Stimulated activated CD4-positive, alpha-beta T cell treated with anti-CD3 and anti-CD28 coated beads, Interleukin-1b, Interleukin-23, amount 100 ng/mL, for 4 hours (primary cell): Measurements from ENCODE around the gene CAMTA1.

ENCODE experiments used
- DNase-seq, 2 donors: peaks; one replicate each; pipeline ENCODE4 v3.0.0-alpha.2; 2020; ENCODE audit warnings: low read depth in 2 of 2

CAMTA1 gene

DNA sequence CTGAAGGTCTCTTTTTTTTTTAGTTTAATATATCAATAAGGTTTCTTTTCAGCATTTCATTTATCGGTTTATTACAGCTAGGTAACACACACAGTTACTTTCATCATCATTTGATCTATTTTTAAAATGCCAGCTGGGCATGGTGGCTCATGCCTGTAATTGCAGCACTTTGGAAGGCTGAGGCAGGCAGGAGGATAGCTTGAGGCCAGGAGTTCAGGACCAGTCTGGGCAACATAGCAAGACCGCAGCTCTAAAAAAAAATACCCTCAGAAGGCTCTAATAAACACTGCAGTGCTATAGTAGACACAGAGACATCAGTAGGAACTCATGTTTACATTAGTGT is 937.4 kb downstream of the CAMTA1 start:
- no peak for DNase-seq

DNA sequence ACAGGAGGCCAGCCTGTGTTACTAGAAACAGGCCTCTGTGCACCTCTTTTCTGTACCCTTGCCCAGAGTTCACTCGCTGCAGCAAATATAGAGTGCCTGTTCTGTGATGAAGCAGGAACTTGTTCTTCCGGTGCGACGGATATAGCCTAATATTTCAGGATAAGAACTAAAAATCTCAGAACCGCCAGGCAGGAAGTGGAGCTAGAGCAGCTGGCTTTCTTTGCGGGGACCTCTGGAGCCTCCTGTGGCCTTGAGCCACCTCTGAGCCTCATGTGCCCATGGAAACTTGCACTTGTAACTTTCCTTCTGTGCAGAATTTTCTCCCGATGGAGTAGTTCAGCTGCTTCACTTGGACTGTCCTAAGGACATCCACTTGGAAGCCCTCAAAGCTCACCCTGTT is 941.4 kb downstream of the CAMTA1 start:
- no peak for DNase-seq

DNA sequence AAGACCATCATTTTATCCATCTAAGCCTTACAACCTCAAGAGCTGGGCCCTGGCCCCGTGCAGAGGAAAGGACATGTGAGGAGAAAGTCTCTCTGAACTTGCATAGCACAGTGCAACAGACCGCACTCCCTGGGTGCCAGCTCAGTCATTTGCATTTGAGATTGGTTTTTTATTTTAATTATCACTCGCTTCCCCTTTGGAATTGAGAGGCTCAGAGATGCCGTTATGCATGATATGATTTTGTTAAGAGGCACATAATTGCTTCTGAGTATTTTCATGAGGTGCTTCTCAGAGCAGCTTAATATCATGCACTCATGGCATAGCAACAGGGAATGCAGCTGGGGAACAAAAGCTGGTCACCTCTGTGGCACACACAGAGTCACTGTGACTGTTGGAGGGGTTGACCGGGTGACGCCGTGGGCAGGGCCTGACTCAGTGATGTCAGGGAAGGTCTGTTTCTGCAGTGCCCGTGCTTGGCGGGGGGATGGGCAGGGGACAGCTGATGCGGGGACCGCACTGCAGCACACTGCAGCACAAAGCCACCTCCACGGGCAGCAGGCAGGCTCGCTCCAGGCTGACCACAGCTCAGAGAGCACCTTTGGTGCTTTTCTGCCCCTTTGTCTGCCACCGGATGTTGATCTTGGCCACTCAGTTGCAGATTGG is 942.7 kb downstream of the CAMTA1 start:
- no peak for DNase-seq

DNA sequence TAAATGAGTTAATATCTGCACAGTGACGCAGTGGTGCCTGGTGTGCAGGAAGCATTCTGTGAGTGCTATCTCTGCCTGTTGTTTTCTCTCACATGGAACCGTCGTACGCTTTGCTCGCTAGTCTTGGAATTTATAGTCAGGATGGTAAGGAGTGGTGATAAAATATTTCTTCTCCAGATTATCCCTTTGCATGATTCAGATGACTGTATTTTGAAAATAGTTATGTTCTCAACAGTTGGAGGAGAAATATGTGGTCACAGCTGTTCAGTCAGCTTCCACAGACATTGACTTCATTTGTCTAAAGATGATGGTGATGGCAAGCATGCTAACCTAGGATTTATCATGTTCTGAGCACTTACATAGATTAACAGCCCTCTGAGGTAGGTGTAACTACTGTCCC is 944.5 kb downstream of the CAMTA1 start:
- DNase-seq: no peak

DNA sequence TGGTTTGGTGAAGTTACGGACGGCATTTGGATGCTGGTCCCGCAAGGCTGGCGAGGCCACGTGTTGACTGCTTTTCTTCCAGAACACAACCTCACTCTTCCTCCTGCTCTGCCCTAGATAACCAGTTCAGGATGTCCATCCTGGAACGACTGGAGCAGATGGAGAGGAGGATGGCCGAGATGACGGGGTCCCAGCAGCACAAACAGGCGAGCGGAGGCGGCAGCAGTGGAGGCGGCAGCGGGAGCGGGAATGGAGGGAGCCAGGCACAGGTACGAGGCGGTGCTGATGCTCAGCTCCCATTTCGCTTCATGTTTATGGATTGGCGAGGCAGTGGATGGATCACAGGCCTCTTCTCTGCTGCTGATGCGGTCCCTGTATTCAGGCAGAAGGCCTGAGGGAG is 947.1 kb downstream of the CAMTA1 start:
- no peak for DNase-seq

DNA sequence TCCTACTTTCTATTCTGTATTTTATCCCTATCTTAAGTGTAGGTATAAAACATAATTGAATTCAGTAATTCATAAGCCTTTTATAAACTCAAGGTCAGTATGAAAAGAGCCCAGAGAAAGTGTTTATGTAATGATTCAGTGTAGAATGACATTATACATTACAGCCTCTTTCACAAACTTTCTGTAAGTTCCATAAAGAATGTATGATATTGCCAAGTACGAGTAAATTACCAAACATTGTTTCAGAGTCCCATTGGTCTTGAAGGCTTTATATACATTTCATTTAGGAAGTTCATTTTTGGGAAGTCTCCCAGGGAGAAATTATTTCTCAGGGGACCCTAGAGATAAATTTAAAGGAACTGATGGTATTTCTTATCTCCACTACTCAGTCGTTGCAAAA is 948.0 kb downstream of the CAMTA1 start:
- DNase-seq: no peak

DNA sequence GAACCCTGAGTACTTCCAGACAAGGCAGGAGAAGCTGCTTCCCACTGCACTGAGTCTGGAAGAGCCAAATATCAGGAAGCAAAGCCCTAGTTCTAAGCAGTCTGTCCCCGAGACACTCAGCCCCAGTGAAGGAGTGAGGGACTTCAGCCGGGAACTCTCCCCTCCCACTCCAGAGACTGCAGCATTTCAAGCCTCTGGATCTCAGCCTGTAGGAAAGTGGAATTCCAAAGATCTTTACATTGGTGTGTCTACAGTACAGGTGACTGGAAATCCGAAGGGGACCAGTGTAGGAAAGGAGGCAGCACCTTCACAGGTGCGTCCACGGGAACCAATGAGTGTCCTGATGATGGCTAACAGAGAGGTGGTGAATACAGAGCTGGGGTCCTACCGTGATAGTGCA is 952.8 kb downstream of the CAMTA1 start:
- no peak for DNase-seq

DNA sequence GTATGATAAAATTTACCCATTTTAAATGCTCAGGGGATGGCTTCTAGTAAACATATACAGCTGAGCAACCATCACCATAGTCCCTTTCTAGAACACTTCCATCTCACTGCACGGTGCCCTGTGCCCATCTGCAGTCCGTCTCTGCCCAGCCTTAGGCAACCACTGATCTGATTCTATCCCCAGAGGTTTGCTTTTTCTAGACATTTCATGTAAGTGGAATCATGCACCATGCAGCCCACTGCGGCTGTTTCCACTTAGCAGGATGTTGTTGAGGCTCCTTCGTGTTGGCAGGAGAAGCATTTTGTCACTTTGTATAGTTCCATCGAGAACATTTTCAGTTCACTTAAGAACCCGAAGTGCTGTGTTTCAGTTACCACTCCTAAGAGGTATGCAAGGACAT is 958.1 kb downstream of the CAMTA1 start:
- DNase-seq: no peak

DNA sequence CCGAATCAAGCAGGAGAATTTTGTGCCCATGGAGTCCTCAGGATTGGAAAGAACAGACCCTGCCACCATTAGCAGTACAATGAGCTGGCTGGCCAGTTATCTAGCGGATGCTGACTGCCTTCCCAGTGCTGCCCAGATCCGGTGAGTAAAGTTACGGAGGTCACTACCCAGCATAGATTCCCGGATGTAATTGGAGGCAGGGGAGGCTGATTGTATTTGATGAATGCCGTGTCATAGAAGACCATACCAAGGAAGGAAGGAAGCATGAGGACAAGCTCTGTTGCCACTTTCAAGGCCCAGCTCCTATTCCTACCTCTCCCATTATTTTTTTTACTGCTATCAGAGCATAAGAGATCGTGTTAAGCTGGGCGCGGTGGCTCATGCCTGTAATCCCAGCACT is 959.6 kb downstream of the CAMTA1 start:
- DNase-seq: no peak

DNA sequence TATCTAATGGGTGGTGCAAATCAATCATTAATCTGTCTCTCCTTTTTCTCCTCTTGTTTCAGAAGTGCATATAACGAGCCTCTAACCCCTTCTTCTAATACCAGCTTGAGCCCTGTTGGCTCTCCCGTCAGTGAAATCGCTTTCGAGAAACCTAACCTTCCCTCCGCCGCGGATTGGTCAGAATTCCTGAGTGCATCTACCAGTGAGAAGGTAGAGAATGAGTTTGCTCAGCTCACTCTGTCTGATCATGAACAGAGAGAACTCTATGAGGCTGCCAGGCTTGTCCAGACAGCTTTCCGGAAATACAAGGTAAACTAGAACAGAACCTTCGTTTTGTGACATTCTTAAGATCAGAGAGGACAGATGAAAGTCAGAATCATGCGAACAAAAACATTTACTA is 960.5 kb downstream of the CAMTA1 start:
- DNase-seq: no peak

DNA sequence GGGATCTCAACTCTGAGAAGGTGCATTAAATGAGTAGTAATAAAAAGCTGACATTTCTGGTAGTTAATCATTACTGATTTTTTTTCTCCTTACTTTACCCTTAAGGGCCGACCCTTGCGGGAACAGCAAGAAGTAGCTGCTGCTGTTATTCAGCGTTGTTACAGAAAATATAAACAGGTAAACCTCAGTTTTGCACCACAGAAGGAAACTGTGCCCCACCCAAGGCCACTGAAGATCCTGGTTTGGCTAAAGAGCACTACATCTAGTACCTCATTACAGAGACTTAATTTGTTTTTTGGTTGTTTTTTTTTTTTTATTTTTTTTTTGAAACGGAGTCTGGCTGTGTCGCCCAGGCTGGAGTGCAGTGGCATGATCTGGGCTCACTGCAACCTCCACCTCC is 962.4 kb downstream of the CAMTA1 start:
- DNase-seq: no peak

DNA sequence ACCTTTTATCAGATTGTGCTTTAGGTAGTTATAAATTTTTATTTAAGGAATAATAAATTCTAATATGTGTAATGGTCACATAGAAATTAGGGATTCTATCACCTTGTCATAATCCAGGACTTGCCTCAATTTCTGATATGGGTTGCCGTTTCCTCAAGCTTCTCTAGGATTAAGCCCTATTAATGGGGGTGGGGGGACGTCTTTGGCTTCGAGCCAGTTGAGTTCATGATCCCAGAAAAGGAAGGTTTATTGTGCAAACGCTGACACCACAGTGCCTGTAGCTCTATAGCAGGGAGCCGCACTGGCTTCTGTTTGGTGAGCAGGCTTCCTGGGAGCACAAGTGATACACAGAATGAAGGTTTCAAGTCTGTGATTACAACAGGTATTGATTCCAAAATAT is 963.9 kb downstream of the CAMTA1 start:
- no peak for DNase-seq

DNA sequence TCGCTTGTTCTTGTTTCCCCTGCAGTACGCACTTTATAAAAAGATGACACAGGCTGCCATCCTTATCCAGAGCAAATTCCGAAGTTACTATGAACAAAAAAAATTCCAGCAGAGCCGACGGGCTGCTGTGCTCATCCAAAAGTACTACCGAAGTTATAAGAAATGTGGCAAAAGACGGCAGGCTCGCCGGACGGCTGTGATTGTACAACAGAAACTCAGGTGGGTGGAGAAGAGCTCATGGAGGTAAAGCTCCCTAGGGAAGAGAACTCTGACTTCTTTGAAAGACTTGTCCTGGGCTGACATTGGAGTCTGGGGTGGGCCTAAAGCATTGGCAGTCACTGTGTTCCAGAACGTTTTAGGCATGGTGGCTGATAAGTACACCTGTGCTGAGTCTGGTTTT is 965.9 kb downstream of the CAMTA1 start:
- no peak for DNase-seq

DNA sequence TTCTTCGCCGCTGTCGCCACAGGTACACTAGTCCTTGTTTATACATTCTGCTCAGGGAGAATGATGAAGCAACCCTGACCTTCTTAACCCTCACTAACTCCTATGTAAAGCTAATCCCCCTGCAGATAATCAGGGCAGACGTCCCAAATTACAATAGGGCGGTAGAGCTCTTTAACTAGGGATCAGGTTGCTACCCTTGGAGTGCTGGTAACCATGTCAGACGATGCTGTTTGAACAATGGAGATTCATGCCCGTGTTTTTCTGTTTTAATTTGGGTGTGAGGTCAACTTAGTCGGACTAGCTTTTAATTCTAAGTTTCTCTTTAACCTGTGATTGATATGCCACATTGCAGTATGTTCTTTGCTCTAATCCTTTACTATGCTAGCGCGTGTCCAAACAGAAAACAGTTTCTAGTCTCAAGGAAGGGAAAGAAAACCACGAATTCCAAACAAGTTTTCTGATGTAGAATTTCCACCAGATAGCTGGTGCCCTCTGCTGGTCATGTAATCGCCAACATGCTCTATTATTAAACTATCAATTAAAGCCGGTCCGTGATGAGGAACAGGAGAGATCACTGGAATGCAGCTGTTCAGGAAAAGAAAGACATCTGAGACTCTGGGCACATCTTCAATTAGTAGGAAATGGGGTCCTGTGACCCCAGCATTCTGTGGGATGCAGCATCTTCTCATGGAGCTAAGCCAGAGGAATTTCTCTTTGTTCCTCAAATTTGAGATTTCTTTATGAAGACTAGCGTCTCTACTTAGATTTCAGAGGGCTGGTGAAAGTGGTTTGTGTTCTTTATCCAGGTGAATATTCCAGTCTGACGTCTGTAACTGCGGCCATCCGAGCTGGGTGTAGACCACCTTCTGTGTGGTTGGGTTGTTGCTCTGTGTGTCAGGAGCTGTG is 967.5 kb downstream of the CAMTA1 start:
- DNase-seq: peak; percentile 16 to 41

DNA sequence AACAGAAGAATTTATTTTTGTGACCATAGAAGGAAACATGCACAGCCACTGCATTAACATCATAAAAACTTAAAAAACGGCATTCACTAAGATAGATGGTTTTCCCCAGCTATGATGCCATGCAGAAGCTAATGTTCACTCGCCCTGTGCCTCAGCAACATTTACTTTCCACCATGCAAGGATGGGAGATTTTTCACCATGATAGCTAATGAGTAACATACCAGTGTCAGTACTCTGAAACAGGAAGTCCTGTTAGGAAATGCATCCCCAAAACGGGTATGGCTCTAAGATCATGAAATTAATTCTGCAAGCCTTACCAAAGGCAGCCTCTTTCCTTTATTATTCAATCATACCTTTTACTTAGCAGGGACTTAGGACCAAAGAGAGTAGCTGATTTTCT is 968.4 kb downstream of the CAMTA1 start:
- no peak for DNase-seq

DNA sequence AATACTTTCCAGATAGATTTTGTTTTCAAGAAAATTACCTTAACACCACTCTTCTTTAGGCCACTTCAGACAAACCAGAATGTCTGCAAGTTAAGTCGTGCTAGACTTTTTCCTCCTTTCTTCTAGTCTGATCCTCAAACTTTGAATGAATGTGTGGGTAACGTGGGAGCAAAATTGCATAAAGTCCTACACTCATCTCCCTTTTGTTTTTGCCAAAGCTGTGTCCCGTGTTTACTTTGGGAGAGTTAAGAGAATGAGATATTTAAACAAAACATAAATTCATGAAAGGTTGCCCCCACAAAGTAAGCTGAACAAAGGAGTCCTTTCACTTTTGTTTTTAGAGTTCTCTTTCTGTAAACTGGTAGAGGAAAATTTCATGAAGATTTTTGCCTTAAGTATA is 969.0 kb downstream of the CAMTA1 start:
- no peak for DNase-seq

DNA sequence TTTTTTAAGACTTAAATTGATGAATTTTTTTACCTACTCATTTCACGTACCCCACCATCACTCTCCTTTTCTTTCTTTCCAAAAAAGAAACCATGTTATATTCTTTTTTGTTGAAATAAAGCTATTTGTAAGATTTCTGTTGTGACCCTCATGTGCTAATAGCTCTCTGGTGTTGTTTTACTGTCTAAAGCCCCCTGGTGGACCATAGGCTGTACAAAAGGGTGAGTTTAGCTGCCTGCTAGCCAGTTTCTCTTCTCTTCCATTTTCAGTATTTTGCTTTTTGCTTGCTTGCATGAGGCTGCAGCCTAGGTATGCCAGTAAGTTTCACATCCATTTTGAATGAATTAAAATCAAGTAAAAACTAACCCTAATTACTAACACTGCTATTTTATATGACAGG is 970.2 kb downstream of the CAMTA1 start:
- DNase-seq: no peak

DNA sequence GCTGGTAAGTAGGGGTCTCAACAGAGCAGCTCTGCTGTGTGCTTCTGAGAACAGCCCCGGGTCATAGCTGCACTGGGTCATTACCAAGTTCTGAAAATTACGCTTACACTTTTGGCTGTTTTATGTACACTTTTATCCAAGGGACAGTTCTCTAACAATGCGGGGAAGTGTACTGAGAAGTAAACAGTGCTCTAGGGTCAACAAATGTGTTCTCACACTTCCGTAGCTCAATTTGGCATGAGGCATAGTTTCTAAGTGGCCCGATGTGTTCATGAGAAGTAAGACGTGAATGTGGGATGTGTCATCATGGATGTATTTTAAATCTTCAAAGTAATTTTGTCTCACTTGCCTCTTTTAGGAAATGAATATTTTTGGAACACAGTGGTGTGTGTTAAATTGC is 975.0 kb downstream of the CAMTA1 start:
- DNase-seq: no peak

DNA sequence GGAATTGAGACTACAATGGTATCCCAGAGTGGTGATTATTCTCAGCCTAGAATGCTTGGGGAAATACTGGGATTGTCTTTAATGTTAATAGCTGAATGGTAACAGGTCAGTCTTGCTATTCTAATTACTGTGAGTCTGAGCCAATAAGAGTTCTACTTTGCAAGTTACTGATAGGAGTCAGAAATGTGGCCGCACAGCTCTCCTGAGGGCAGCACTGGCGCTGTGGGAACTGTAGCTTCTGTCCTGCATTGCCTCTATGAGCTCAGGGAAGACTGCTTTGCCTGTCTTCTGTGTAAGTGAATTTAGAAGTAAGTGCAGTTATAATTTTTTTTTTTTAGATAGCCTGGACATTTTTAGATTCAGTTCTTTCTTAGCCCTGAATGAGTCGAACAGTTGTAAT is 975.8 kb downstream of the CAMTA1 start:
- no peak for DNase-seq

DNA sequence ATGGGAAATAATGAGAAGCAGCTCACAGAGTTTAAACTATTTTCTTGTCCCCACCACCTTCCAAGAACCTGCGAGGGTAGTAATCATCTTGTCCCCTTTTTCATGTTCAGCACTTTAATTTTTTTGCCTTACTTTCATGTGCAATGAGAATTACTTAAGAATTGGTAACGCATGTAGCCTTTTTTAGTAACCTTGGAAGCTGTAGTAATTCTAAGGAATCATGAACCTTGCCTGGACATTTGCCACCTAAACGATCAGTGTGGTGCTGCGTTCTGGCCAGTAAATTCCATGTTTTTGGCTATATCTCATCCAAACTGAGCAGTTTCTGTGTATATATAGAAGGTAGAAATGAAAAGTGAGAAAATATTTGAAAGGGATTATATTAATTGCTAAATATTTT is 981.9 kb downstream of the CAMTA1 start:
- no peak for DNase-seq

DNA sequence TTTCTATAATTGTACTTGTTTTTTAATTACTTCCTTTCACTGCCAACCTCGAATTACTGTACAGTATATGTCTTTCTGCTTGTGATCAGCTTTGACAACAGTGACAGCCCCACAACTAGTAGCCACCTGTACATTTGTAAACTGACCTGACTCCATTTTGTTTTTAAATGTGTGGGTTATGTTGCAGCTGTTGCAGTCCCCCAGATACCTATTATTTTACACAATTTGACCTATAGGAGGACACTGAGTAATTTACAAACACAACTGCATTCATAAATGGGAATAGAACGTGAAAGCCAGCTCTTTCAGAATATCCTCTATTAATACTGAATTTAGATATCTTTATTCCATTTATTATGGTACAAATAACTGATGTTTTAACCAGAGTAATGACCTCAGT is 983.3 kb downstream of the CAMTA1 start:
- no peak for DNase-seq

DNA sequence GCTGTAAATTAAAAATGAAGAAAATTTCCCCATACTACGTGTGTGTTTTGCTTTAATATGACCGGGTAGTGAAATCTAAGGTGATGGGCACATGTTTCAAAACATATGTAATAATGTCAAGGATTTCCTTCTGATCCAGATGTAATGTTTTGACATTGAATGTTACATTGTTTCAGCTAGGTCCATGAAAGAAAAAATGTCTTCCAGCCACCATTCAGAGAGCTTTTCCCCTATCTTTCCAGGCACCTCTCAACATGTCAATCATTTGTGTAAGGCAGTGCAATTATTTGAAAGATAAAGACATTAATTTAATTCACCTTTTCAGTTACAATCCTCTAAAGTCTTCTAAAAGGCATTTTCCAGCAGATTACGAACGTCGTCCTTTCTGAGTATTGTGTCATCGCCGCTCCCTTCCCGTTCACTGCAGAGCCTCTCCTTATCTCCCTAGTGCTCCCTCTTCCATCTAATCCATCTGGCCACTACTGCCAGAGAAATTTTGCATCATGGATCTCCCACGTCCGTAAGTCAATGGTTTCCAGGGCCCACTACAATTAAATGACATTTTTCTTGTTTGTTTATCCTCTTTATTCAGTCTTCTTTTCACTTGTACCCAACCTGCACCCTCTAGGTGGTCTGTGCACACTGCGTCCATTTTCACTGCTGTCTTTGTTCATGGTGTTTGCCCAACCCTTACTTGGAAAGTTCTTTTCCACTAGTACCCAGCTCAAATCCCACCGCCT is 984.6 kb downstream of the CAMTA1 start:
- DNase-seq: no peak

DNA sequence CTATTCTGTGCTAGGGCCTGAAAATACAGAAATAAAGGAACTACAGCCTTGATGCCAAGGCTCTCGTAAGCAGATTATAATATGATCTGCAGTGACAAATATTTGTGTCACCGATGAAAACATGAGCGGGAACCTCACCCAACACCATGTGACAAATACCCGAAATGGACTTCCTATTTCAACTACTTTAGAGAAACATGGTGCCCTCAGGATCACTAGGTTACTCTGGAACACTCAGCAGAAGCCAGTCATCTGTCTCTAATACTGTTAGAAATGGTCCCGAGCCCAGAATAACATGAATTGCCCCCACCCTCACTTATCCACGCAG is 985.4 kb downstream of the CAMTA1 start:
- no peak for DNase-seq
